Liver (tissue), 9 donors: ENCODE results near the gene SPHKAP. TPM values are rescaled to one million over a fixed set of nuclear protein-coding genes. Genes with fewer than 3 reads are reported as not detected.
"Not testable (repeated sequence)": the region's sequence is repeated elsewhere in the genome, so short reads cannot be mapped to it uniquely, and the experiment has no call there.

Experiments used
- DNase-seq: peaks from one replicate; pipeline ENCODE4 v3.0.0-alpha.2; 2017; ENCODE audit warnings: low spot score
- H3K27ac ChIP-seq, 2 donors: one replicate each; pipeline ENCODE4 v1.7.0; 2013; ENCODE audit warnings: inconsistent platforms in 2 of 2, low read length in 2 of 2, control low read depth in 1 of 2, low read depth in 1 of 2, mild to moderate bottlenecking in 1 of 2
- H3K27me3 ChIP-seq, 4 donors: one replicate each; pipeline versions ENCODE4 v1.6.1 to v1.7.0; 2013; ENCODE audit warnings: low read length in 3 of 4, inconsistent platforms in 1 of 4, mild to moderate bottlenecking in 1 of 4, moderate library complexity in 1 of 4; ENCODE audit not compliant: control insufficient read depth in 4 of 4, insufficient read depth in 4 of 4
- H3K36me3 ChIP-seq, 4 donors: one replicate each; pipeline versions ENCODE4 v1.6.1 to v1.7.0; 2013; ENCODE audit warnings: low read length in 3 of 4, mild to moderate bottlenecking in 3 of 4, low read depth in 1 of 4, moderate library complexity in 1 of 4; ENCODE audit not compliant: control insufficient read depth in 4 of 4, insufficient read depth in 3 of 4
- H3K4me1 ChIP-seq, 4 donors: one replicate each; pipeline versions ENCODE4 v1.6.1 to v1.7.0; 2013; ENCODE audit warnings: low read length in 3 of 4, mild to moderate bottlenecking in 3 of 4, moderate library complexity in 1 of 4; ENCODE audit not compliant: control insufficient read depth in 4 of 4, insufficient read depth in 4 of 4
- H3K4me3 ChIP-seq, 3 donors: one replicate each; pipeline versions ENCODE4 v1.6.1 to v1.7.0; 2013; ENCODE audit warnings: low read length in 3 of 3, control low read depth in 1 of 3, low read depth in 1 of 3, mild to moderate bottlenecking in 1 of 3
- H3K9ac ChIP-seq, 2 donors: one replicate each; pipeline ENCODE4 v1.7.0; 2013; ENCODE audit warnings: low read length in 2 of 2, mild to moderate bottlenecking in 2 of 2, moderate library complexity in 2 of 2, control low read depth in 1 of 2, low read depth in 1 of 2
- H3K9me3 ChIP-seq, 4 donors: one replicate each; pipeline versions ENCODE4 v1.6.1 to v1.7.0; 2013; ENCODE audit warnings: low read length in 3 of 4; ENCODE audit not compliant: control insufficient read depth in 4 of 4
- ATF3 ChIP-seq: IDR thresholded peaks from 2 replicates; pipeline ENCODE4 v1.6.1; 2016; ENCODE audit warnings: antibody characterized with exemption
- CTCF ChIP-seq: fragments of 150-350 bp; IDR thresholded peaks from 2 replicates; pipeline ENCODE4 v1.5.1; 2017; ENCODE audit warnings: improper control_type of control experiment, low read depth, low read length; ENCODE audit not compliant: missing input control
- EGR1 ChIP-seq, 2 donors: IDR thresholded peaks; 2 replicates each; pipeline ENCODE4 v1.6.1; 2016 to 2018; ENCODE audit warnings: antibody characterized with exemption in 2 of 2, low read depth in 2 of 2
- FOXA1 ChIP-seq: IDR thresholded peaks from 2 replicates; pipeline ENCODE4 v1.6.1; 2016; ENCODE audit warnings: antibody characterized with exemption
- FOXA2 ChIP-seq: IDR thresholded peaks from 2 replicates; pipeline ENCODE4 v1.6.1; 2016; ENCODE audit warnings: antibody characterized with exemption
- GABPA ChIP-seq, 2 donors: IDR thresholded peaks in 1 of 2; conservative IDR thresholded peaks in 1 of 2; 2 replicates each; pipeline ENCODE4 v1.6.1; 2016; ENCODE audit warnings: antibody characterized with exemption in 2 of 2, mild to moderate bottlenecking in 1 of 2, moderate library complexity in 1 of 2
- HNF4A ChIP-seq, 2 donors: conservative IDR thresholded peaks; 2 replicates each; pipeline ENCODE4 v1.6.1; 2016; ENCODE audit warnings: antibody characterized with exemption in 2 of 2, mild to moderate bottlenecking in 2 of 2
- HNF4G ChIP-seq: IDR thresholded peaks from 2 replicates; pipeline ENCODE4 v1.6.1; 2016; ENCODE audit warnings: antibody characterized with exemption
- JUND ChIP-seq, 2 donors: IDR thresholded peaks; 2 replicates each; pipeline ENCODE4 v1.6.1; 2016; ENCODE audit warnings: antibody characterized with exemption in 2 of 2
- MAX ChIP-seq: IDR thresholded peaks from 2 replicates; pipeline ENCODE4 v1.6.1; 2016; ENCODE audit warnings: antibody characterized with exemption
- NR2F2 ChIP-seq: IDR thresholded peaks from 2 replicates; pipeline ENCODE4 v1.6.1; 2016; ENCODE audit warnings: antibody characterized with exemption
- RAD21 ChIP-seq, 2 donors: IDR thresholded peaks; 2 replicates each; pipeline ENCODE4 v1.6.1; 2016; ENCODE audit warnings: antibody characterized with exemption in 2 of 2, mild to moderate bottlenecking in 2 of 2
- REST ChIP-seq: IDR thresholded peaks from 2 replicates; pipeline ENCODE4 v1.6.1; 2016; ENCODE audit warnings: antibody characterized with exemption, mild to moderate bottlenecking
- RXRA ChIP-seq, 2 donors: IDR thresholded peaks; 2 replicates each; pipeline ENCODE4 v1.6.1; 2017 to 2018; ENCODE audit warnings: antibody characterized with exemption in 2 of 2, mild to moderate bottlenecking in 1 of 2
- SP1 ChIP-seq: IDR thresholded peaks from 2 replicates; pipeline ENCODE4 v1.6.1; 2018; ENCODE audit warnings: antibody characterized with exemption, mild to moderate bottlenecking
- TAF1 ChIP-seq: conservative IDR thresholded peaks from 2 replicates; pipeline ENCODE4 v1.6.1; 2016; ENCODE audit warnings: antibody characterized with exemption, mild to moderate bottlenecking
- YY1 ChIP-seq: IDR thresholded peaks from 2 replicates; pipeline ENCODE4 v1.6.1; 2016; ENCODE audit warnings: antibody characterized with exemption, mild to moderate bottlenecking
- ZBTB33 ChIP-seq: IDR thresholded peaks from 2 replicates; pipeline ENCODE4 v1.6.1; 2016; ENCODE audit warnings: antibody characterized with exemption
- WGBS: extraction: QIAGEN DNeasy Blood & Tissue Kit; methylation state at CpG from one replicate; pipeline ENCODE4 v1.1.7; 2013; 5-methylcytosine and 5-hydroxymethylcytosine counted together
- polyA plus RNA-seq, 2 donors: library from polyadenylated mRNA; stranded (reverse) in 1 of 2; unstranded in 1 of 2; fragments of 200-250 nt in 1 of 2; fragments of >200 nt in 1 of 2; fragmentation: Nextera tagmentation in 1 of 2; extraction: Ambion mirVana in 1 of 2; gene quantifications; one replicate each; pipeline versions ENCODE4 v1.2.1 to v1.2.3, GENCODE V29; 2013 to 2015
- total RNA-seq, 2 donors: library from RNA; depleted of rRNA; stranded (reverse); fragments of >200 nt; gene quantifications; one replicate each; pipeline ENCODE4 v1.2.3, GENCODE V29; 2014
- donor health status: healthy.
- donor health status: healthy.
- donor health status: healthy.
- donor health status: healthy.
- donor health status: healthy.

Gene SPHKAP
- total and polyA plus RNA-seq, 4 donors, result not detected

GRCh38 chr2:227942021-227942420 is 239.5 kb downstream of the SPHKAP start:
- H3K27ac ChIP-seq, result no peak overlapping the region
- 60% methylated on average over 2 of the region's 2 CpGs for WGBS
- no peaks in the 10 kb centered on the region for H3K4me1 ChIP-seq
- H3K36me3 ChIP-seq, result no peaks in the 10 kb centered on the region
- H3K9me3 ChIP-seq, result peaks cover 0 to 6% (median 2%) of the 10 kb centered on the region in 4 donors
- no peak for TF ChIP-seq SP1
- TF ChIP-seq CTCF, result no peak
- no peak for TF ChIP-seq HNF4G
- TF ChIP-seq JUND (IDR thresholded peaks at IDR 0.05), result no peak
- no peak overlapping the region for H3K9ac ChIP-seq
- H3K27me3 ChIP-seq, result no peaks in the 10 kb centered on the region
- H3K4me3 ChIP-seq, result no peak overlapping the region
- DNase-seq, result no peak

GRCh38 chr2:227939271-227940027 is 242.0 kb downstream of the SPHKAP start:
- no peaks in the 10 kb centered on the region for H3K9me3 ChIP-seq
- no peaks in the 10 kb centered on the region for H3K4me1 ChIP-seq
- H3K27ac ChIP-seq, result no peak overlapping the region
- TF ChIP-seq ZBTB33 (no peak), MAX (no peak), REST (no peak), HNF4A (conservative IDR thresholded peaks at IDR 0.05) (no peak), FOXA1 (no peak), EGR1 (IDR thresholded peaks at IDR 0.05; ENCODE audit: low read depth in 2 of 2) (no peak), RAD21 (IDR thresholded peaks at IDR 0.05) (no peak), CTCF (no peak), JUND (IDR thresholded peaks at IDR 0.05) (no peak), YY1 (no peak), NR2F2 (no peak), GABPA (IDR thresholded peaks at IDR 0.05 in 1 of 2, conservative IDR thresholded peaks at IDR 0.05 in 1 of 2) (no peak), TAF1 (no peak), HNF4G (no peak), ATF3 (no peak), RXRA (IDR thresholded peaks at IDR 0.05) (no peak), SP1 (no peak), FOXA2 (no peak)
- DNase-seq, result no peak
- H3K4me3 ChIP-seq, result no peak overlapping the region
- no peak overlapping the region for H3K9ac ChIP-seq
- H3K36me3 ChIP-seq, result no peaks in the 10 kb centered on the region
- 45% methylated on average over 11 of the region's 11 CpGs for WGBS
- H3K27me3 ChIP-seq, result no peaks in the 10 kb centered on the region

- not testable (repeated sequence) for H3K27me3 ChIP-seq, H3K27ac ChIP-seq, H3K36me3 ChIP-seq, H3K9me3 ChIP-seq, H3K4me3 ChIP-seq, H3K4me1 ChIP-seq, H3K9ac ChIP-seq, DNase-seq
- 71% methylated on average over 7 of the region's 7 CpGs for WGBS
Measured at GRCh38 chr2:227936249-227936648, 245.2 kb downstream of the SPHKAP start.
